ENCODE data around the gene TEX10. TPM values are rescaled to one million over a fixed set of nuclear protein-coding genes. Genes with fewer than 3 reads are reported as not detected.

The TEX10 gene
- total and polyA plus RNA-seq, 2 donors (not counting 3 experiments of a cell fraction or from before 2014, with no cell fraction given) = 13.6 to 21.2 TPM

DNA sequence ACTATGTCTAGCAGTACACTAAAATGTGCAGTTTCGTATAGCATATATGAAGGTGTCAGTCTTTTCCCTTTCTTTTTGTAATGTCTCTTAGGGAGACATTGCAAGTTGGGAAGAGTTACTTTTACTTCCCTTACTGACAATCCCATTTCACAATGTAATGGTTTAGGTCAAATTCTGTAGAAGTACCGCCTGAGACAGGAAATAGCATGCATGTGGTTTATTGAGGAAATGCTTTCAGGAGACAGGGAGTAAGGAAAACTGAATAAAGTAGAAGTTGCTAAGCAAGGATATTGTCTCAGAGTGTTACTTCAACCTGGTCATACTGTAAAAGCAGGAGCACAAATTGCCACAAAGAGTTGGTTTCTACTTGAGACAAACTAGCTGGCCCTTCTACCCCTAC, 42.1 kb upstream of the TEX10 start:
- no peaks in the 10 kb centered on the region for H3K9me1 ChIP-seq (replicated peaks; ENCODE audit: control insufficient read depth, extremely low read depth, insufficient read depth, low read length)
- no peaks in the 10 kb centered on the region for H4K20me1 ChIP-seq (replicated peaks; ENCODE audit: control insufficient read depth, extremely low read depth, insufficient read depth, low read length)
- no peaks in the 10 kb centered on the region for H3K9me3 ChIP-seq (replicated peaks; ENCODE audit: control insufficient read depth, insufficient read depth, low read length)
- ChIA-PET POLR2A (no interaction called here), CTCF (no interaction called here)
- intact Hi-C loops (cut with micrococcal nuclease) (no loop called here), dilution Hi-C loops (cut with MboI; ENCODE audit: extremely low pct_ligation_motif_present, low sequenced_read_pairs) (no loop called here)
- no peak overlapping the region for H3K9ac ChIP-seq (replicated peaks; ENCODE audit: extremely low read depth, insufficient read depth, low read length)
- DNase-seq (ENCODE audit: low read depth, low spot score) (no peak), FAIRE-seq (no peak)
- no peaks in the 10 kb centered on the region for H3K4me1 ChIP-seq (ENCODE audit: control insufficient read depth, extremely low read depth, insufficient read depth, low read length)
- H3K79me2 ChIP-seq (ENCODE audit: control insufficient read depth, insufficient read depth, low read length) = no peaks in the 10 kb centered on the region
- TF ChIP-seq FOS (IDR thresholded peaks at IDR 0.05; ENCODE audit: borderline replicate concordance, insufficient read depth, low read length) (no peak), GATA2 (IDR thresholded peaks at IDR 0.05; ENCODE audit: insufficient read depth, insufficient read length, low read depth, low read length) (no peak), POLR2AphosphoS5 (IDR thresholded peaks at IDR 0.05; ENCODE audit: insufficient read depth, low read depth, low read length) (no peak)
- TF ChIP-seq, protein P1, sequence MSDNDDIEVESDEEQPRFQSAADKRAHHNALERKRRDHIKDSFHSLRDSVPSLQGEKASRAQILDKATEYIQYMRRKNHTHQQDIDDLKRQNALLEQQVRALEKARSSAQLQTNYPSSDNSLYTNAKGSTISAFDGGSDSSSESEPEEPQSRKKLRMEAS (IDR thresholded peaks at IDR 0.05; ENCODE audit: insufficient read depth, insufficient read length) = no peak
- H3K36me3 ChIP-seq (ENCODE audit: control insufficient read depth in 2 of 2, extremely low read depth in 1 of 2, insufficient read depth in 2 of 2, low read length in 2 of 2) = no peaks in the 10 kb centered on the region
- H3K4me3 ChIP-seq (replicated peaks in 1 of 3; ENCODE audit: insufficient read depth in 1 of 3, low read depth in 1 of 3, low read length in 3 of 3) = no peak overlapping the region
- H3K4me2 ChIP-seq (ENCODE audit: insufficient read depth, low read length) = no peak overlapping the region
- H3K27ac ChIP-seq (ENCODE audit: insufficient read depth, low read depth, low read length) = no peak overlapping the region
- H3K27me3 ChIP-seq (ENCODE audit: control insufficient read depth in 2 of 2, insufficient read depth in 2 of 2, low read length in 2 of 2) = no peaks in the 10 kb centered on the region
- H2AFZ ChIP-seq (ENCODE audit: low read depth, low read length) = no peak overlapping the region
- no TSS peak for BruUV-seq (replicated peaks)

- H3K9me1 ChIP-seq (replicated peaks; ENCODE audit: control insufficient read depth, extremely low read depth, insufficient read depth, low read length) = no peaks in the 10 kb centered on the region
- no peak overlapping the region for H3K4me2 ChIP-seq (ENCODE audit: insufficient read depth, low read length)
- POLR2A ChIA-PET = no interaction called here
- FAIRE-seq (no peak), DNase-seq (ENCODE audit: low read depth, low spot score) (no peak)
- no peaks in the 10 kb centered on the region for H3K9me3 ChIP-seq (replicated peaks; ENCODE audit: control insufficient read depth, insufficient read depth, low read length)
- BruUV-seq (replicated peaks) = no TSS peak
- no peaks in the 10 kb centered on the region for H4K20me1 ChIP-seq (replicated peaks; ENCODE audit: control insufficient read depth, extremely low read depth, insufficient read depth, low read length)
- H3K9ac ChIP-seq (replicated peaks; ENCODE audit: extremely low read depth, insufficient read depth, low read length) = no peak overlapping the region
- no peak overlapping the region for H2AFZ ChIP-seq (ENCODE audit: low read depth, low read length)
- no peaks in the 10 kb centered on the region for H3K79me2 ChIP-seq (ENCODE audit: control insufficient read depth, insufficient read depth, low read length)
- H3K36me3 ChIP-seq (ENCODE audit: control insufficient read depth in 2 of 2, extremely low read depth in 1 of 2, insufficient read depth in 2 of 2, low read length in 2 of 2) = no peaks in the 10 kb centered on the region
- intact Hi-C loops (cut with micrococcal nuclease) = no loop called here
- no peak for TF ChIP-seq GATA2 (IDR thresholded peaks at IDR 0.05; ENCODE audit: insufficient read depth, insufficient read length, low read depth, low read length)
- TF ChIP-seq, protein P1 (IDR thresholded peaks at IDR 0.05; ENCODE audit: insufficient read depth, insufficient read length) = no peak
- TF ChIP-seq JUN (IDR thresholded peaks at IDR 0.05; ENCODE audit: borderline replicate concordance, insufficient read depth, insufficient read length, low read depth) = no peak
- no peak for TF ChIP-seq MYC (IDR thresholded peaks at IDR 0.05; ENCODE audit: low read depth, low read length)
- no peak for TF ChIP-seq FOS (IDR thresholded peaks at IDR 0.05; ENCODE audit: borderline replicate concordance, insufficient read depth, low read length)
- no peak for TF ChIP-seq POLR2AphosphoS5 (IDR thresholded peaks at IDR 0.05; ENCODE audit: insufficient read depth, low read depth, low read length)
- no peak for TF ChIP-seq EZH2 (IDR thresholded peaks at IDR 0.05; ENCODE audit: borderline replicate concordance, low read depth, low read length, severe bottlenecking)
- TF ChIP-seq POLR2A (IDR thresholded peaks at IDR 0.05; ENCODE audit: low read depth, low read length) = no peak
- no peak for TF ChIP-seq CTCF (IDR thresholded peaks at IDR 0.05; ENCODE audit: extremely low read depth in 1 of 2, insufficient read depth in 1 of 2, low read depth in 1 of 2, low read length in 2 of 2)
- no peaks in the 10 kb centered on the region for H3K27me3 ChIP-seq (ENCODE audit: control insufficient read depth in 2 of 2, insufficient read depth in 2 of 2, low read length in 2 of 2)
- dilution Hi-C loops (cut with MboI; ENCODE audit: extremely low pct_ligation_motif_present, low sequenced_read_pairs) = no loop called here
- H3K27ac ChIP-seq (ENCODE audit: insufficient read depth, low read depth, low read length) = no peak overlapping the region
- H3K4me1 ChIP-seq (ENCODE audit: control insufficient read depth, extremely low read depth, insufficient read depth, low read length) = no peaks in the 10 kb centered on the region
- CTCF ChIA-PET = no interaction called here
- H3K4me3 ChIP-seq (replicated peaks in 1 of 3; ENCODE audit: insufficient read depth in 1 of 3, low read depth in 1 of 3, low read length in 3 of 3) = no peak overlapping the region
Observed at GRCh38 chr9:100394032-100394695, 41.4 kb upstream of the TEX10 start.
